ENCODE data around the gene TMEM266. TPM values are rescaled to one million over a fixed set of nuclear protein-coding genes. Genes with fewer than 3 reads are reported as not detected.

TMEM266 gene
- polyA plus RNA-seq, 3 donors, result not detected

DNA sequence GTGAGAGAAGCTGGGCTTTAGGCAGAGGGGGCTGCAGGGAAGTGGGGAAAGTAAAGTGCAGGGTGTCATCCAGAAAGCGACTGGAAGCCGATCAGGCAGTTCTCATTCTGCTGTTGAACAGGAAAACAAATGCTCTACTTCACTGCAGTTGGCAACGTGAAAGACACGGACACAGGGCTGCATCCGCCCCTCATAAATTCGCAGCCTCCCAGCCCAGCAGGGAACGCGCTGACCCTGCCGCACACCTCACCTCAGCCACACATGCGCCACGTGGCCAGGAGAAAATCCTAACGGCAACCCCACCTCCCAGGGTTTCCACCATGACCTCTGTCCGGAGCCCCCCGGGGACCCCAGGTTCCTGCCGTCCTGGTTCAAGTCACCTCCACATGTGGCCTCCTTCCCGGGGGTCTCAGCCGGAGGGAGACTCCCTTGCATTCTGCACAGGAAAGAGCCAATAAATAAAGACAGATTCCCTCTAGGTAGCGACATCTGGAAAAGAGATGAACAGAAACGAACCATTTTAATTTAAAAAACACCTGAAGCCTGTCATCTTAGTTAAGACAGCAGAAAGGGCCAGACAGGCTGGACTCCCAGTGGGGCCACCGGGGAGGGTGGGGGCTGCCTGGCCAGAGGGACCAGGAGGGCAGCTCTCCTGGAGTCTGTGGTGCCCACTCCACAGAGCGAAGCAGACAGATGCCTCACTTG lies 118.7 kb downstream of the TMEM266 start:
- Mint-ChIP-seq H3K4me3 (peak overlapping the region in 1 of 2 donors; percentile 2), H3K9me3 (peaks cover 0 to 6% (median 1%) of the 10 kb centered on the region in 7 donors), H3K27me3 (ENCODE audit: low read depth in 3 of 3) (peaks cover 11 to 25% (median 12%) of the 10 kb centered on the region in 3 donors), H3K27ac (no peak overlapping the region), H3K4me1 (no peaks in the 10 kb centered on the region), H3K36me3 (no peaks in the 10 kb centered on the region)
- DNase-seq, result no peak
- H3K79me2 ChIP-seq (ENCODE audit: insufficient read depth, low read length), result no peaks in the 10 kb centered on the region
- H3K4me3 ChIP-seq (replicated peaks in 1 of 3; ENCODE audit: low read depth in 2 of 3, low read length in 3 of 3), result no peak overlapping the region
- H3K4me2 ChIP-seq (replicated peaks; ENCODE audit: extremely low read depth, low read length, poor library complexity, severe bottlenecking), result no peak overlapping the region
- no peak overlapping the region for H2AFZ ChIP-seq (ENCODE audit: insufficient read depth, low read depth, low read length, poor library complexity, severe bottlenecking)
- H3K36me3 ChIP-seq (replicated peaks in 1 of 2; ENCODE audit: control insufficient read depth in 1 of 2, insufficient read depth in 2 of 2, low read length in 2 of 2), result no peaks in the 10 kb centered on the region
- no peaks in the 10 kb centered on the region for H4K20me1 ChIP-seq (ENCODE audit: insufficient read depth, low read length)
- whole genome bisulfite sequencing (ENCODE audit: insufficient coverage), result 66% methylated on average over 19 of the region's 21 CpGs
- TF ChIP-seq CTCF (IDR thresholded peaks at IDR 0.05), result no peak
- intact Hi-C loops (cut with micrococcal nuclease), result no loop called here
- no peaks in the 10 kb centered on the region for H3K4me1 ChIP-seq (ENCODE audit: control insufficient read depth in 1 of 2, insufficient read depth in 2 of 2, low read length in 2 of 2)
- no peak overlapping the region for H3K27ac ChIP-seq (ENCODE audit: low read depth in 1 of 2, low read length in 2 of 2)
- peaks cover 0 to 4% of the 10 kb centered on the region in 2 donors for H3K27me3 ChIP-seq (ENCODE audit: control insufficient read depth in 2 of 2, insufficient read depth in 2 of 2, low read length in 2 of 2)
- no peak overlapping the region for H3K9ac ChIP-seq (ENCODE audit: insufficient read depth, low read length, poor library complexity, severe bottlenecking)
- H3K9me3 ChIP-seq (replicated peaks in 1 of 2; ENCODE audit: control insufficient read depth in 1 of 2, insufficient read depth in 1 of 2, low read length in 2 of 2), result no peaks in the 10 kb centered on the region

- intact Hi-C loops (cut with micrococcal nuclease), result no loop called here
- no peak for DNase-seq
- no peaks in the 10 kb centered on the region for H3K36me3 ChIP-seq (replicated peaks in 1 of 2; ENCODE audit: control insufficient read depth in 1 of 2, insufficient read depth in 2 of 2, low read length in 2 of 2)
- H3K9me3 Mint-ChIP-seq, result peaks cover 0 to 3% (median 1%) of the 10 kb centered on the region in 7 donors
- no peak overlapping the region for H3K27ac Mint-ChIP-seq
- H4K20me1 ChIP-seq (ENCODE audit: insufficient read depth, low read length), result no peaks in the 10 kb centered on the region
- no peak overlapping the region for H3K4me2 ChIP-seq (replicated peaks; ENCODE audit: extremely low read depth, low read length, poor library complexity, severe bottlenecking)
- peaks cover 10 to 25% (median 11%) of the 10 kb centered on the region in 3 donors for H3K27me3 Mint-ChIP-seq (ENCODE audit: low read depth in 3 of 3)
- H3K4me3 ChIP-seq (replicated peaks in 1 of 3; ENCODE audit: low read depth in 2 of 3, low read length in 3 of 3), result no peak overlapping the region
- no peaks in the 10 kb centered on the region for H3K9me3 ChIP-seq (replicated peaks in 1 of 2; ENCODE audit: control insufficient read depth in 1 of 2, insufficient read depth in 1 of 2, low read length in 2 of 2)
- TF ChIP-seq CTCF (IDR thresholded peaks at IDR 0.05), result no peak
- H2AFZ ChIP-seq (ENCODE audit: insufficient read depth, low read depth, low read length, poor library complexity, severe bottlenecking), result no peak overlapping the region
- no peaks in the 10 kb centered on the region for H3K4me1 Mint-ChIP-seq
- peaks cover 0 to 4% of the 10 kb centered on the region in 2 donors for H3K27me3 ChIP-seq (ENCODE audit: control insufficient read depth in 2 of 2, insufficient read depth in 2 of 2, low read length in 2 of 2)
- no peak overlapping the region for H3K4me3 Mint-ChIP-seq
- H3K27ac ChIP-seq (ENCODE audit: low read depth in 1 of 2, low read length in 2 of 2), result no peak overlapping the region
- H3K79me2 ChIP-seq (ENCODE audit: insufficient read depth, low read length), result no peaks in the 10 kb centered on the region
- WGBS (ENCODE audit: insufficient coverage), result 94% methylated on average over 2 of the region's 4 CpGs
- no peaks in the 10 kb centered on the region for H3K36me3 Mint-ChIP-seq
- no peak overlapping the region for H3K9ac ChIP-seq (ENCODE audit: insufficient read depth, low read length, poor library complexity, severe bottlenecking)
- H3K4me1 ChIP-seq (ENCODE audit: control insufficient read depth in 1 of 2, insufficient read depth in 2 of 2, low read length in 2 of 2), result no peaks in the 10 kb centered on the region
Measured at GRCh38 chr15:76179023-76179422, 119.2 kb downstream of the TMEM266 start.

Data from CD14-positive monocyte (primary cell).